ENCODE measurements around the gene CDH15.

DNA sequence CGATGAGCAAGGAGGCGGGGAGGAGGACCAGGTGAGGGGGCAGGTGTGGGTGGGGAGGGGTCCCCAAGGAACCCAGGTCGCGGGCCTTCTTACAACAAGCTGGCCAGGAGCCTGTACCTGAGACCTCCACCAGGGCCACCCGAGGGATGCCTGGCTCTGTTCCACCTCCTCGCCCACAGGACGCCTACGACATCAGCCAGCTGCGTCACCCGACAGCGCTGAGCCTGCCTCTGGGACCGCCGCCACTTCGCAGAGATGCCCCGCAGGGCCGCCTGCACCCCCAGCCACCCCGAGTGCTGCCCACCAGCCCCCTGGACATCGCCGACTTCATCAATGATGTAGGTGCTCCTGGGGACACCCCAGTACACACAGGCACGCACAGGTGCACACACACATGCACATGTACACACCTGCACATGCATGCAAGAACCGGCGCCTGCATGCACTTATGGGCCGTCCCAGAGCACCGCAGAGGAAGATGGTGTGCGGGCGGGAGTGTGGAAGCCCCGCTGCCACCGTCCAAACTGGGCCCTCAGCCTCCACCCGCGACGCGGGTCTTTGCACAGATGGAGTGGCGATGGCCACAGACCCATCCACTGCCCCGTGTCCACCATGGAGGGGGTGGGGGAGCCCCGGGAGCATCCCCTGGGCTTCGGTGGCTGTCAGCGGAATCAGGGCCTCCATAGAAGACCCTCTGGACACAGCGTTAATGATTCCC is 22.2 kb downstream of the CDH15 start:
- TF ChIP-seq, protein P1, sequence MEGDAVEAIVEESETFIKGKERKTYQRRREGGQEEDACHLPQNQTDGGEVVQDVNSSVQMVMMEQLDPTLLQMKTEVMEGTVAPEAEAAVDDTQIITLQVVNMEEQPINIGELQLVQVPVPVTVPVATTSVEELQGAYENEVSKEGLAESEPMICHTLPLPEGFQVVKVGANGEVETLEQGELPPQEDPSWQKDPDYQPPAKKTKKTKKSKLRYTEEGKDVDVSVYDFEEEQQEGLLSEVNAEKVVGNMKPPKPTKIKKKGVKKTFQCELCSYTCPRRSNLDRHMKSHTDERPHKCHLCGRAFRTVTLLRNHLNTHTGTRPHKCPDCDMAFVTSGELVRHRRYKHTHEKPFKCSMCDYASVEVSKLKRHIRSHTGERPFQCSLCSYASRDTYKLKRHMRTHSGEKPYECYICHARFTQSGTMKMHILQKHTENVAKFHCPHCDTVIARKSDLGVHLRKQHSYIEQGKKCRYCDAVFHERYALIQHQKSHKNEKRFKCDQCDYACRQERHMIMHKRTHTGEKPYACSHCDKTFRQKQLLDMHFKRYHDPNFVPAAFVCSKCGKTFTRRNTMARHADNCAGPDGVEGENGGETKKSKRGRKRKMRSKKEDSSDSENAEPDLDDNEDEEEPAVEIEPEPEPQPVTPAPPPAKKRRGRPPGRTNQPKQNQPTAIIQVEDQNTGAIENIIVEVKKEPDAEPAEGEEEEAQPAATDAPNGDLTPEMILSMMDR (IDR thresholded peaks at IDR 0.05; ENCODE audit: low read depth, low read length, poor library complexity, severe bottlenecking): no peak
- no peak for TF ChIP-seq EZH2phosphoT487 (IDR thresholded peaks at IDR 0.05; ENCODE audit: borderline replicate concordance, low read length)
